Endothelial cell of umbilical vein (primary cell): Measurements from ENCODE around the gene HOXD4. TPM values are rescaled to one million over a fixed set of nuclear protein-coding genes. Genes with fewer than 3 reads are reported as not detected.

Experiments
- BruUV-seq: library from RNA; stranded (reverse); fragments of 400-500 nt; replicated peaks from 2 replicates; lab custom pipeline; 2021; lab: Mats Ljungman, UMichigan
- CTCF ChIA-PET: fragments of 300-600, 350-600 bp; sonication (Branson Sonifier 250); formaldehyde crosslinking; loops from one replicate; lab custom pipeline; 2021; ENCODE audit warnings: antibody characterized with exemption, inconsistent platforms; lab: Charles Lee
- POLR2A ChIA-PET: fragments of 300-600, 350-600 bp; sonication (Branson Sonifier 250); formaldehyde crosslinking; loops from one replicate; lab custom pipeline; 2021; ENCODE audit warnings: antibody characterized with exemption, inconsistent platforms; lab: Charles Lee
- DNase-seq: peaks from one replicate; pipeline ENCODE4 v3.0.0-alpha.2; 2011; ENCODE audit warnings: low read depth, low spot score
- FAIRE-seq: peaks from 2 replicates; lab custom pipeline; 2011; peaks lifted over from hg19 to GRCh38; lab: Jason Lieb, UNC
- H2AFZ ChIP-seq: 2 replicates; pipeline ENCODE4 v1.6.0; 2012; ENCODE audit warnings: low read depth, low read length, control low read depth, inconsistent platforms
- H3K27ac ChIP-seq: 2 replicates; pipeline ENCODE4 v1.5.1; 2011; ENCODE audit warnings: low read depth, mild to moderate bottlenecking, control low read depth, low read length, moderate library complexity; ENCODE audit not compliant: insufficient read depth
- H3K27me3 ChIP-seq, 2 experiments: 2 replicates each; pipeline versions ENCODE4 v1.6.0 to v1.6.1; 2011; ENCODE audit warnings: low read length in 2 of 2, mixed read lengths in 1 of 2; ENCODE audit not compliant: control insufficient read depth in 2 of 2, insufficient read depth in 2 of 2
- H3K36me3 ChIP-seq, 2 experiments: 2 replicates in 1 of 2; 3 replicates in 1 of 2; pipeline ENCODE4 v1.5.1; 2011; ENCODE audit warnings: low read length in 2 of 2, mild to moderate bottlenecking in 1 of 2, moderate library complexity in 1 of 2; ENCODE audit not compliant: control insufficient read depth in 2 of 2, insufficient read depth in 2 of 2; ENCODE audit errors: extremely low read depth in 1 of 2
- H3K4me1 ChIP-seq: 3 replicates; pipeline ENCODE4 v1.5.1; 2011; ENCODE audit warnings: mild to moderate bottlenecking, low read length; ENCODE audit not compliant: control insufficient read depth, insufficient read depth; ENCODE audit errors: extremely low read depth
- H3K4me2 ChIP-seq: 2 replicates; pipeline ENCODE4 v1.6.1; 2011; ENCODE audit warnings: low read length, control low read depth, mixed read lengths; ENCODE audit not compliant: insufficient read depth
- H3K4me3 ChIP-seq, 3 experiments: fragments of 200-600 bp in 1 of 3; sonication (generic), shearing (Covaris generic) in 1 of 3; replicated peaks in 1 of 3; 2 replicates each; pipeline ENCODE4 v1.5.1; 2011 to 2016; ENCODE audit warnings: control low read depth in 3 of 3, low read length in 3 of 3, mild to moderate bottlenecking in 2 of 3, inconsistent platforms in 1 of 3, low read depth in 1 of 3, moderate library complexity in 1 of 3; ENCODE audit not compliant: insufficient read depth in 1 of 3
- H3K79me2 ChIP-seq: 2 replicates; pipeline ENCODE4 v1.6.0; 2012; ENCODE audit warnings: low read length, inconsistent platforms; ENCODE audit not compliant: control insufficient read depth, insufficient read depth
- H3K9ac ChIP-seq: replicated peaks from 2 replicates; pipeline ENCODE3; 2011; ENCODE audit warnings: low read length, control low read depth; ENCODE audit not compliant: insufficient read depth; ENCODE audit errors: extremely low read depth
- H3K9me1 ChIP-seq: replicated peaks from 3 replicates; pipeline ENCODE4 v1.6.0; 2011; ENCODE audit warnings: mild to moderate bottlenecking, low read length; ENCODE audit not compliant: control insufficient read depth, insufficient read depth; ENCODE audit errors: extremely low read depth
- H3K9me3 ChIP-seq: replicated peaks from 2 replicates; pipeline ENCODE4 v1.5.1; 2012; ENCODE audit warnings: low read length, inconsistent platforms; ENCODE audit not compliant: control insufficient read depth, insufficient read depth
- H4K20me1 ChIP-seq: replicated peaks from 2 replicates; pipeline ENCODE3; 2011; ENCODE audit warnings: mild to moderate bottlenecking, low read length; ENCODE audit not compliant: control insufficient read depth, insufficient read depth; ENCODE audit errors: extremely low read depth
- CTCF ChIP-seq, 2 donors: IDR thresholded peaks; 1 replicate in 1 of 2; 2 replicates in 1 of 2; pipeline ENCODE4 v1.5.1; 2011; ENCODE audit warnings: low read length in 2 of 2, mild to moderate bottlenecking in 2 of 2, moderate library complexity in 2 of 2, control low read depth in 1 of 2, inconsistent platforms in 1 of 2, low read depth in 1 of 2; ENCODE audit not compliant: insufficient read depth in 1 of 2; ENCODE audit errors: extremely low read depth in 1 of 2
- EZH2 ChIP-seq: IDR thresholded peaks from 2 replicates; pipeline ENCODE4 v1.6.1; 2012; ENCODE audit warnings: borderline replicate concordance, low read depth, mild to moderate bottlenecking, moderate library complexity, low read length, inconsistent platforms; ENCODE audit not compliant: severe bottlenecking
- FOS ChIP-seq: IDR thresholded peaks from 2 replicates; pipeline ENCODE4 v1.6.1; 2011; ENCODE audit warnings: mild to moderate bottlenecking, low read length, moderate library complexity, borderline replicate concordance; ENCODE audit not compliant: insufficient read depth
- GATA2 ChIP-seq: IDR thresholded peaks from 2 replicates; pipeline ENCODE4 v1.7.0; 2011; ENCODE audit warnings: low read depth, mild to moderate bottlenecking, moderate library complexity, mixed read lengths, low read length; ENCODE audit not compliant: insufficient read length, insufficient read depth
- MYC ChIP-seq: IDR thresholded peaks from one replicate; pipeline ENCODE4 v1.6.1; 2011; ENCODE audit warnings: mild to moderate bottlenecking, low read depth, low read length
- POLR2AphosphoS5 ChIP-seq: IDR thresholded peaks from 2 replicates; pipeline ENCODE4 v1.6.1; 2012; ENCODE audit warnings: low read depth, mild to moderate bottlenecking, control low read depth, low read length, moderate library complexity; ENCODE audit not compliant: insufficient read depth
- dilution Hi-C: fragments of 300-500 bp; cut with MboI; formaldehyde crosslinking; loops from one replicate; pipeline ENCODE4 v1.15.0; 2019; ENCODE audit warnings: low sequenced_read_pairs; ENCODE audit not compliant: extremely low pct_ligation_motif_present
- intact Hi-C: fragments of 100-400 bp; cut with micrococcal nuclease; formaldehyde crosslinking; loops from one replicate; pipeline ENCODE4 v1.10.0; 2022
- polyA plus RNA-seq, 4 experiments: library from polyadenylated mRNA; depleted of rRNA in 3 of 4; stranded (reverse) in 3 of 4; unstranded in 1 of 4; fragments of >200 nt; gene quantifications; 2 replicates each; pipeline versions ENCODE4 v1.2.1 to v1.2.3, GENCODE V29; 2011 to 2012; ENCODE audit warnings: missing spikeins in 1 of 4
- total RNA-seq: library from RNA; stranded (reverse); gene quantifications from 2 replicates; pipeline ENCODE4 v1.2.3, GENCODE V29; 2021
- TF ChIP-seq, protein P1 (sequence below): IDR thresholded peaks from 2 replicates; pipeline ENCODE4 v1.6.1; 2011; ENCODE audit not compliant: insufficient read depth, insufficient read length

The HOXD4 gene
- total and polyA plus RNA-seq, 2 donors (not counting 3 experiments of a cell fraction or from before 2014, with no cell fraction given): 7.6 to 13.7 TPM

GRCh38 chr2:176155356-176156044, 4.2 kb downstream of the HOXD4 start:
- Histone ChIP-seq H3K27me3 (no peaks in the 10 kb centered on the region), H2AFZ (no peak overlapping the region), H3K9ac (no peak overlapping the region), H3K79me2 (no peaks in the 10 kb centered on the region), H3K9me3 (no peaks in the 10 kb centered on the region), H3K9me1 (no peaks in the 10 kb centered on the region), H3K4me2 (no peak overlapping the region), H4K20me1 (no peaks in the 10 kb centered on the region), H3K36me3 (peaks cover under 1 to 17% of the 10 kb centered on the region in 2 experiments), H3K4me1 (no peaks in the 10 kb centered on the region), H3K4me3 (no peak overlapping the region), H3K27ac (no peak overlapping the region)
- BruUV-seq: no TSS peak
- POLR2A ChIA-PET: no interaction called here
- intact Hi-C loops (no loop called here), dilution Hi-C loops (no loop called here)
- CTCF ChIA-PET: interaction anchor here (0.8 to 4.1 kb wide), 9 partner anchors 11 to 496 kb away, joined by 3 to 25 read pairs (median 4); no protein-coding TSS in a partner anchor
- no peak for DNase-seq
- TF ChIP-seq, protein P1, sequence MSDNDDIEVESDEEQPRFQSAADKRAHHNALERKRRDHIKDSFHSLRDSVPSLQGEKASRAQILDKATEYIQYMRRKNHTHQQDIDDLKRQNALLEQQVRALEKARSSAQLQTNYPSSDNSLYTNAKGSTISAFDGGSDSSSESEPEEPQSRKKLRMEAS: no peak
- no peak for TF ChIP-seq MYC
- no peak for FAIRE-seq

DNA sequence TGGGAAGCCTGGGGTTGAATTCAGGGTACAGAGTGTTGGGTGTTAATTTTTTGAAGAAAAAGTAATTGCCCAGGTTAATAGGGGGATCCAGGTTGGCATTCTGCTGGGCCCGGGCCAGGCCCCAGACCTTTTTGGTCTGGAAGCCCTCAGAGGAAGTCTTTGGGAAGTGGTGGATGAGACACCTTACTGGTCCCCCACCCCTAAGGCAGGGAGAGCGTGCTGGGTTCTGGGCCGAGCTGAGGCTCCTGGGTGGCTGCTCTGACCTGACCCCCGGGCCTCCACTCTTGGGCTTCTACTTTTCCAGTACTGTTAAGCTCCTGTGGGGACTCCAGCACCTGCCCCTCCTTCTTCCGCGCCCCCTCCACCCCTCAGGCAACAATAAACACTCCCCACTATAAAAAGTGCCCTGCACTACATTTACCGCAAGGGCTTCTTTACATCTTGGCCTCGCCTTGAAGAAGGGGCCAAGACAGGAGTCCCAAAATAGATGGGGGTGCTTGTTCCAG, 5.0 kb downstream of the HOXD4 start:
- intact Hi-C loops (no loop called here), dilution Hi-C loops (no loop called here)
- DNase-seq (no peak), FAIRE-seq (peak; percentile 49)
- no peaks in the 10 kb centered on the region for H3K4me1 ChIP-seq
- H3K27ac ChIP-seq: no peak overlapping the region
- no peak overlapping the region for H2AFZ ChIP-seq
- no peaks in the 10 kb centered on the region for H3K79me2 ChIP-seq
- no peaks in the 10 kb centered on the region for H3K9me3 ChIP-seq
- no peak overlapping the region for H3K4me3 ChIP-seq
- H3K9me1 ChIP-seq: no peaks in the 10 kb centered on the region
- TF ChIP-seq, protein P1: no peak
- no peak for TF ChIP-seq CTCF (IDR thresholded peaks at IDR 0.05; ENCODE audit: extremely low read depth in 1 of 2, insufficient read depth in 1 of 2, low read depth in 1 of 2, low read length in 2 of 2)
- no peak for TF ChIP-seq EZH2
- TF ChIP-seq FOS: no peak
- TF ChIP-seq GATA2: no peak
- no peak for TF ChIP-seq POLR2AphosphoS5
- H4K20me1 ChIP-seq: no peaks in the 10 kb centered on the region
- H3K36me3 ChIP-seq: peaks cover 0 to 13% of the 10 kb centered on the region in 2 experiments
- ChIA-PET CTCF (interaction anchor here (1.5 to 4.1 kb wide), 4 partner anchors 12 to 495 kb away, joined by 3 to 25 read pairs (median 6); no protein-coding TSS in a partner anchor), POLR2A (no interaction called here)
- BruUV-seq: no TSS peak
- H3K9ac ChIP-seq: no peak overlapping the region
- peak overlapping the region; percentile 61 for H3K4me2 ChIP-seq
- H3K27me3 ChIP-seq: no peaks in the 10 kb centered on the region
